NCI-H2227 (cell line): ENCODE results near the gene IP6K1.
"Not testable (repeated sequence)": the region's sequence is repeated elsewhere in the genome, so short reads cannot be mapped to it uniquely, and the experiment has no call there.

Experiments
- DNase-seq: peaks from one replicate; lab custom pipeline; 2025; ENCODE audit not compliant: unreplicated experiment; lab: John Stamatoyannopoulos, UW

Gene IP6K1

GRCh38 chr3:49769286-49769915 lies 16.9 kb downstream of the IP6K1 start:
- no peak for DNase-seq

- no peak for DNase-seq
Measured at GRCh38 chr3:49763981-49764380, 22.4 kb downstream of the IP6K1 start.

GRCh38 chr3:49761661-49762060 lies 24.7 kb downstream of the IP6K1 start:
- no peak for DNase-seq

- DNase-seq: no peak
Measured at GRCh38 chr3:49759226-49759625, 27.1 kb downstream of the IP6K1 start.

GRCh38 chr3:49757197-49757596 lies 29.1 kb downstream of the IP6K1 start:
- no peak for DNase-seq

GRCh38 chr3:49756036-49756435 lies 30.3 kb downstream of the IP6K1 start:
- no peak for DNase-seq

GRCh38 chr3:49754536-49754935 lies 31.8 kb downstream of the IP6K1 start:
- DNase-seq: no peak

- no peak for DNase-seq
Measured at GRCh38 chr3:49751501-49751900, 34.8 kb downstream of the IP6K1 start.

GRCh38 chr3:49750056-49750455 lies 36.3 kb downstream of the IP6K1 start:
- no peak for DNase-seq

- DNase-seq: not testable (repeated sequence)
Measured at GRCh38 chr3:49748874-49749273, 37.5 kb downstream of the IP6K1 start.

- no peak for DNase-seq
Measured at GRCh38 chr3:49747792-49748480, 38.4 kb downstream of the IP6K1 start.

- no peak for DNase-seq
Measured at GRCh38 chr3:49745986-49746385, 40.4 kb downstream of the IP6K1 start.

- no peak for DNase-seq
Measured at GRCh38 chr3:49740427-49740826, 45.9 kb downstream of the IP6K1 start.

GRCh38 chr3:49738067-49738713 lies 48.2 kb downstream of the IP6K1 start:
- DNase-seq: no peak

GRCh38 chr3:49734752-49735151 lies 51.6 kb downstream of the IP6K1 start:
- no peak for DNase-seq

- DNase-seq: no peak
Measured at GRCh38 chr3:49733551-49733950, 52.8 kb downstream of the IP6K1 start.

- no peak for DNase-seq
Measured at GRCh38 chr3:49732597-49732996, 53.7 kb downstream of the IP6K1 start.

GRCh38 chr3:49729966-49730609 lies 56.3 kb downstream of the IP6K1 start:
- no peak for DNase-seq

GRCh38 chr3:49727924-49728361 lies 58.4 kb downstream of the IP6K1 start:
- no peak for DNase-seq

- DNase-seq: no peak
Measured at GRCh38 chr3:49727154-49727923, 59.0 kb downstream of the IP6K1 start.
